Right cardiac atrium (tissue), 5 donors: Measurements from ENCODE around the gene RPS27. TPM values are rescaled to one million over a fixed set of nuclear protein-coding genes. Genes with fewer than 3 reads are reported as not detected.

Experiments used
- ATAC-seq, 2 donors: fragments of 200-7000 bp; cut with Tn5 transposase; one replicate each; pipeline versions ENCODE4 v1.8.0 to v1.9.1; 2020; ENCODE audit warnings: moderate library complexity in 2 of 2, mild to moderate bottlenecking in 1 of 2
- DNase-seq, 3 donors: peaks; one replicate each; pipeline ENCODE4 v3.0.0-alpha.2; 2020
- H3K27ac ChIP-seq: one replicate; pipeline ENCODE4 v1.5.1; 2013; ENCODE audit warnings: mild to moderate bottlenecking, low read length, control low read depth, moderate library complexity
- H3K27me3 ChIP-seq: one replicate; pipeline ENCODE4 v1.6.1; 2013; ENCODE audit not compliant: control insufficient read depth, insufficient read depth
- H3K4me1 ChIP-seq: one replicate; pipeline ENCODE4 v1.6.1; 2013; ENCODE audit warnings: low read length; ENCODE audit not compliant: control insufficient read depth, insufficient read depth
- H3K4me3 ChIP-seq: one replicate; pipeline ENCODE4 v1.5.1; 2013; ENCODE audit warnings: low read length, control low read depth
- H3K9me3 ChIP-seq: one replicate; pipeline ENCODE4 v1.6.1; 2013; ENCODE audit warnings: low read length; ENCODE audit not compliant: control insufficient read depth
- WGBS: extraction: QIAGEN DNeasy Blood & Tissue Kit; methylation state at CpG from one replicate; pipeline ENCODE4 v1.1.7; 2013; 5-methylcytosine and 5-hydroxymethylcytosine counted together
- intact Hi-C, 4 donors: fragments of 100-400 bp; cut with DNase I; formaldehyde crosslinking; loops; one replicate each; pipeline versions ENCODE4 v1.11.0 to v1.14.0; 2022 to 2023
- long read RNA-seq, 4 donors: library from polyadenylated mRNA; unstranded; transcript quantifications; one replicate each; pipeline ENCODE4 v2.0.0, GENCODE V29; 2020 to 2021
- polyA plus RNA-seq: library from polyadenylated mRNA; stranded (reverse); fragments of 200-250 nt; gene quantifications from one replicate; pipeline ENCODE4 v1.2.3, GENCODE V29; 2013
- total RNA-seq, 4 donors: library from RNA; stranded (reverse); fragmentation: NEBNext Ultra II Directional; extraction: Animal tissue kit (Norgen Biotek cat#: 25700); gene quantifications; one replicate each; pipeline ENCODE4 v1.2.1, GENCODE V29; 2021
- donor health status: healthy with polysubstance abuse.
- donor health status: DM: no; HTN: yes; CAD: no.
- donor health status: DM: no; HTN: no; CAD: no.
- donor health status: DM: no; HTN: yes; CAD: no; lungs with severe emphysema.
- donor health status: DM: yes; HTN: yes; CAD: no.

RPS27 gene
- 1,000 to 10,000 TPM; 1,034 to 1,449 (median 1,261) TPM for total RNA-seq
- 5,589 TPM for polyA plus RNA-seq
- long read RNA-seq, donor 1, transcript RPS27-204 (4 exons, 573 nt): major isoform, 10 of 13 reads
- long read RNA-seq, donor 1, partial matches to known transcripts: 0 of 13 reads
- long read RNA-seq, donor 1, other reads (novel, unspliced or antisense): 0 of 13 reads
- long read RNA-seq, donor 2, transcript RPS27-201 (4 exons, 359 nt): major isoform, 329 of 341 reads
- long read RNA-seq, donor 2, transcript RPS27-204 (4 exons, 573 nt): minor isoform, 6 of 341 reads
- long read RNA-seq, donor 2, partial matches to known transcripts: 1 of 341 reads
- long read RNA-seq, donor 2, other reads (novel, unspliced or antisense): 1 of 341 reads
- long read RNA-seq, donor 3, transcript RPS27-201 (4 exons, 359 nt): major isoform, 61 of 65 reads
- long read RNA-seq, donor 3, partial matches to known transcripts: 0 of 65 reads
- long read RNA-seq, donor 3, other reads (novel, unspliced or antisense): 0 of 65 reads
- long read RNA-seq, donor 4, transcript RPS27-201 (4 exons, 359 nt): major isoform, 206 of 221 reads
- long read RNA-seq, donor 4, transcript RPS27-204 (4 exons, 573 nt): minor isoform, 11 of 221 reads
- long read RNA-seq, donor 4, partial matches to known transcripts: 0 of 221 reads
- long read RNA-seq, donor 4, other reads (novel, unspliced or antisense): 0 of 221 reads

- intact Hi-C loops: no loop called here
- Histone ChIP-seq H3K9me3 (no peaks in the 10 kb centered on the region), H3K27me3 (no peaks in the 10 kb centered on the region), H3K27ac (peak within 1 kb of the TSS; percentile 96), H3K4me1 (no peaks in the 10 kb centered on the region), H3K4me3 (peak within 1 kb of the TSS; percentile 71)
- under 1% methylated on average over 36 of the region's 36 CpGs for WGBS
- ATAC-seq (peak; percentile 81 to 85), DNase-seq (peak; percentile 90 to 93 (median 91))
These were observed at the start of gene RPS27 for GRCh38 chr1:153990468-153991150. Gene RPS27, plus strand, starts transcription at chr1:153990762. Its CDS starts 35 bp downstream, at chr1:153990797.

GRCh38 chr1:153941826-153942725 is 48.5 kb upstream of the RPS27 start:
- no peak overlapping the region for H3K27ac ChIP-seq

GRCh38 chr1:153942766-153943549 is 47.6 kb upstream of the RPS27 start:
- ATAC-seq (no peak), DNase-seq (peak in 1 of 3 donors; percentile 49)
- WGBS: 85% methylated on average over 11 of the region's 11 CpGs
- no peak overlapping the region for H3K27ac ChIP-seq
- no peaks in the 10 kb centered on the region for H3K27me3 ChIP-seq
- intact Hi-C loops: no loop called here
- H3K4me1 ChIP-seq: peaks cover 2% of the 10 kb centered on the region
- H3K9me3 ChIP-seq: no peaks in the 10 kb centered on the region
- H3K4me3 ChIP-seq: no peak overlapping the region

More at GRCh38 chr1:153941826-153942725, 48.5 kb upstream of the RPS27 start:
- WGBS: 95% methylated on average over 34 of the region's 34 CpGs
- no peak for ATAC-seq
- intact Hi-C loops: no loop called here
- Histone ChIP-seq H3K9me3 (no peaks in the 10 kb centered on the region), H3K4me3 (no peak overlapping the region), H3K27me3 (no peaks in the 10 kb centered on the region), H3K4me1 (peaks cover 2% of the 10 kb centered on the region)
- DNase-seq: peak in 2 of 3 donors; percentile 51 to 61

GRCh38 chr1:153944005-153944826 is 46.3 kb upstream of the RPS27 start:
- Histone ChIP-seq H3K4me3 (no peak overlapping the region), H3K27ac (no peak overlapping the region), H3K9me3 (no peaks in the 10 kb centered on the region), H3K27me3 (no peaks in the 10 kb centered on the region), H3K4me1 (peaks cover 2% of the 10 kb centered on the region)
- DNase-seq (peak in 2 of 3 donors; percentile 47 to 68), ATAC-seq (no peak)
- intact Hi-C loops: no loop called here
- WGBS: 78% methylated on average over 15 of the region's 15 CpGs

GRCh38 chr1:153944827-153945117 is 45.8 kb upstream of the RPS27 start:
- Histone ChIP-seq H3K9me3 (no peaks in the 10 kb centered on the region), H3K4me1 (peaks cover 2% of the 10 kb centered on the region), H3K27me3 (no peaks in the 10 kb centered on the region), H3K4me3 (peak overlapping the region; percentile 94), H3K27ac (peak overlapping the region; percentile 97)
- 62% methylated on average over 3 of the region's 3 CpGs for WGBS
- ATAC-seq (no peak), DNase-seq (no peak)
- intact Hi-C loops: no loop called here

GRCh38 chr1:153945131-153945794 is 45.3 kb upstream of the RPS27 start:
- WGBS: 26% methylated on average over 12 of the region's 12 CpGs
- H3K9me3 ChIP-seq: no peaks in the 10 kb centered on the region
- H3K27ac ChIP-seq: peak overlapping the region; percentile 97
- peak; percentile 64 to 85 (median 84) for DNase-seq
- H3K27me3 ChIP-seq: no peaks in the 10 kb centered on the region
- H3K4me3 ChIP-seq: peak overlapping the region; percentile 94
- peak; percentile 25 to 62 for ATAC-seq
- intact Hi-C loops: no loop called here
- H3K4me1 ChIP-seq: peaks cover 2% of the 10 kb centered on the region

- Histone ChIP-seq H3K4me1 (peaks cover 2% of the 10 kb centered on the region), H3K4me3 (peak overlapping the region; percentile 94), H3K9me3 (no peaks in the 10 kb centered on the region), H3K27ac (peak overlapping the region; percentile 97), H3K27me3 (no peaks in the 10 kb centered on the region)
- ATAC-seq: peak; percentile 87 to 88
- under 1% methylated on average over 94 of the region's 95 CpGs for WGBS
- intact Hi-C loops: no loop called here
- peak; percentile 92 to 95 (median 95) for DNase-seq
These were observed 44.6 kb upstream of the RPS27 start for GRCh38 chr1:153945795-153946621.

GRCh38 chr1:153946622-153947241 is 43.8 kb upstream of the RPS27 start, which contains the start of gene DENND4B:
Gene DENND4B, minus strand, starts transcription at chr1:153946718. Its CDS starts 2,344 bp downstream, at chr1:153944374.
- no peaks in the 10 kb centered on the region for H3K9me3 ChIP-seq
- peaks cover 2% of the 10 kb centered on the region for H3K4me1 ChIP-seq
- ATAC-seq (peak; percentile 78 to 84), DNase-seq (peak; percentile 84 to 94 (median 93))
- peak within 1 kb of the TSS; percentile 94 for H3K4me3 ChIP-seq
- 9% methylated on average over 28 of the region's 28 CpGs for WGBS
- no peaks in the 10 kb centered on the region for H3K27me3 ChIP-seq
- H3K27ac ChIP-seq: peak within 1 kb of the TSS; percentile 97
- intact Hi-C loops: no loop called here
